HepG2 (cell line): ENCODE measurements around the gene OSBPL10. TPM values are rescaled to one million over a fixed set of nuclear protein-coding genes. Genes with fewer than 3 reads are reported as not detected.

Experiments used
- AHR ChIP-seq: IDR thresholded peaks from 2 replicates; pipeline ENCODE4 v1.6.1; 2018; ENCODE audit warnings: missing genetic modification reagents, missing compliant biosample characterization
- BHLHE40 ChIP-seq: IDR thresholded peaks from 2 replicates; pipeline ENCODE4 v1.6.1; 2011; ENCODE audit warnings: low read length, improper control_type of control experiment
- DR1 ChIP-seq: sonication (generic); formaldehyde crosslinking; IDR thresholded peaks from 2 replicates; pipeline ENCODE4 v1.8.0; 2021; ENCODE audit warnings: mild to moderate bottlenecking, missing genetic modification reagents, inconsistent platforms
- IKZF1 ChIP-seq: fragments of 450-650 bp; IDR thresholded peaks from 2 replicates; pipeline ENCODE4 v1.7.1; 2016
- MED8 ChIP-seq: sonication (generic); formaldehyde crosslinking; IDR thresholded peaks from 2 replicates; pipeline ENCODE4 v1.8.1; 2023; ENCODE audit warnings: mild to moderate bottlenecking, missing genetic modification reagents; ENCODE audit not compliant: insufficient replicate concordance
- MLLT10 ChIP-seq: sonication (generic); formaldehyde crosslinking; IDR thresholded peaks from 2 replicates; pipeline ENCODE4 v1.4.0; 2020; ENCODE audit warnings: missing genetic modification reagents
- MLXIP ChIP-seq: sonication (generic); formaldehyde crosslinking; IDR thresholded peaks from 2 replicates; pipeline ENCODE4 v1.9.0; 2021; ENCODE audit warnings: missing genetic modification reagents, borderline replicate concordance
- SALL2 ChIP-seq: sonication (generic); formaldehyde crosslinking; IDR thresholded peaks from 2 replicates; pipeline ENCODE4 v1.8.1; 2023; ENCODE audit warnings: mild to moderate bottlenecking, missing genetic modification reagents, inconsistent platforms
- SP2 ChIP-seq: sonication (generic); formaldehyde crosslinking; IDR thresholded peaks from 2 replicates; pipeline ENCODE4 v1.5.1; 2020; ENCODE audit warnings: mild to moderate bottlenecking, missing genetic modification reagents
- TFDP1 ChIP-seq: IDR thresholded peaks from 2 replicates; pipeline ENCODE4 v1.6.1; 2016; ENCODE audit warnings: missing compliant biosample characterization, missing genetic modification reagents, borderline replicate concordance
- THAP7 ChIP-seq: sonication (generic); formaldehyde crosslinking; IDR thresholded peaks from 2 replicates; pipeline ENCODE4 v1.8.1; 2023; ENCODE audit warnings: mild to moderate bottlenecking, missing genetic modification reagents
- ZBTB7A ChIP-seq: sonication (generic); formaldehyde crosslinking; IDR thresholded peaks from 2 replicates; pipeline ENCODE4 v1.8.0; 2022; ENCODE audit warnings: mild to moderate bottlenecking, missing genetic modification reagents
- ZFP37 ChIP-seq: sonication (generic); formaldehyde crosslinking; IDR thresholded peaks from 2 replicates; pipeline ENCODE4 v1.4.0; 2020; ENCODE audit warnings: missing genetic modification reagents, borderline replicate concordance
- ZFP41 ChIP-seq: sonication (generic); formaldehyde crosslinking; IDR thresholded peaks from 2 replicates; pipeline ENCODE4 v1.4.0; 2020; ENCODE audit warnings: mild to moderate bottlenecking, missing genetic modification reagents, borderline replicate concordance
- ZFX ChIP-seq: sonication (generic); formaldehyde crosslinking; IDR thresholded peaks from 2 replicates; pipeline ENCODE4 v1.4.0; 2020; ENCODE audit warnings: mild to moderate bottlenecking, low read depth, missing genetic modification reagents, moderate library complexity
- ZMYM2 ChIP-seq: sonication (generic); formaldehyde crosslinking; IDR thresholded peaks from 2 replicates; pipeline ENCODE4 v1.8.0; 2022; ENCODE audit warnings: mild to moderate bottlenecking, missing genetic modification reagents
- ZNF512B ChIP-seq: sonication (generic); formaldehyde crosslinking; IDR thresholded peaks from 2 replicates; pipeline ENCODE4 v1.5.1; 2020; ENCODE audit warnings: missing genetic modification reagents, mild to moderate bottlenecking, borderline replicate concordance
- ZNF543 ChIP-seq: sonication (generic); formaldehyde crosslinking; IDR thresholded peaks from 2 replicates; pipeline ENCODE4 v1.4.0; 2020; ENCODE audit warnings: mild to moderate bottlenecking, missing genetic modification reagents
- ZNF556 ChIP-seq: sonication (generic); formaldehyde crosslinking; IDR thresholded peaks from 2 replicates; pipeline ENCODE4 v1.4.0; 2020; ENCODE audit warnings: mild to moderate bottlenecking, missing genetic modification reagents, borderline replicate concordance
- ZNF678 ChIP-seq: sonication (generic); formaldehyde crosslinking; IDR thresholded peaks from 2 replicates; pipeline ENCODE4 v1.4.0; 2020; ENCODE audit warnings: mild to moderate bottlenecking, missing genetic modification reagents
- polyA plus RNA-seq, 8 experiments: library from polyadenylated mRNA; depleted of rRNA in 3 of 8; stranded (reverse) in 7 of 8; unstranded in 1 of 8; fragments of >200 nt; fragmentation: Illumina TruSeq in 4 of 8; extraction: Trizol in 4 of 8; gene quantifications; 2 replicates each; pipeline versions ENCODE4 v1.2.1 to v1.2.3, GENCODE V29; 2011 to 2016; ENCODE audit warnings: low read depth in 4 of 8, missing spikeins in 1 of 8, mixed read lengths in 1 of 8; ENCODE audit not compliant: insufficient read depth in 1 of 8
- total RNA-seq, 5 experiments: library from RNA; depleted of rRNA; stranded (reverse); fragments of >200 nt; fragmentation: Illumina TruSeq; extraction: Trizol; gene quantifications; 2 replicates each; pipeline ENCODE4 v1.2.3, GENCODE V29; 2016; ENCODE audit warnings: low read depth in 1 of 5

OSBPL10 gene
- total and polyA plus RNA-seq, 2 of the 13 experiments (the other 11 are each of a cell fraction or from before 2014, with no cell fraction given): 10.3 to 28.6 TPM

GRCh38 chr3:31981206-31982181, at the start of gene OSBPL10, which contains the start of gene ZNF860 (continued):
- TF ChIP-seq MED8 (no peak), THAP7 (CRISPR knock-in tag) (0 out of 2 replicates have a peak, but pooled peaks have one; percentile 27), DR1 (no peak; the same call in 1 of the 2 replicates), TFDP1 (CRISPR knock-in tag) (peak; percentile 39; the same call in 1 of the 2 replicates), SALL2 (CRISPR knock-in tag) (no peak), ZFX (CRISPR knock-in tag) (peak; percentile 62), ZNF543 (CRISPR knock-in tag) (peak; percentile 58; the same call in 1 of the 2 replicates), ZNF678 (no peak), MLLT10 (CRISPR knock-in tag) (no peak), ZMYM2 (CRISPR knock-in tag) (no peak), AHR (no peak), MLXIP (no peak), BHLHE40 (no peak), ZBTB7A (CRISPR knock-in tag) (no peak), IKZF1 (no peak), ZNF556 (CRISPR knock-in tag) (no peak), ZNF512B (CRISPR knock-in tag) (peak; percentile 33; the same call in 1 of the 2 replicates), ZFP37 (CRISPR knock-in tag) (no peak), SP2 (CRISPR knock-in tag) (no peak), ZFP41 (CRISPR knock-in tag) (no peak)
